ENCODE measurements around the gene AMDHD1.

Gene AMDHD1

GRCh38 chr12:95943330-95943842, at the start of gene AMDHD1:
Gene AMDHD1 (plus strand): TSS chr12:95943331. CDS start chr12:95943399, 68 bp downstream.
- peak; percentile 60 for DNase-seq

DNA sequence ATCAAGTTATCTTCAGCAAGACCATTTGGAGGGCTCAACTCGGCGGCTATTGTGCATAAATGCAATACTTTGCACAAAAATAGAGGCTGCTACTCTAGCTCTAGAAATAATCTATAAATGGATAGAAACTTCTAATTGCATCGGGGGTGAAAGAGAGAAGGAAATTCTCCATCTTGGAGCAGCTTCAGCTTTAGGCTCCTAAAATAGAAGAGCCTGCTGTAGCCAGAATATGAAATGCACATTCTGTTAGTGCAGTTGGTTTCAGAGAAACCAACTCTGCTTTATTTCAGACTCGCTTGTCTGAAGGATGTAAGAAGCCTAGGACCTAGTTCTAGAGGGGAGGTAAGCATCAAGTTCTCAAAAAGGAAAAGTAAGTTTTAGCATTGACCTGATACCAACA, 46.3 kb upstream of the AMDHD1 start:
- DNase-seq = no peak

DNA sequence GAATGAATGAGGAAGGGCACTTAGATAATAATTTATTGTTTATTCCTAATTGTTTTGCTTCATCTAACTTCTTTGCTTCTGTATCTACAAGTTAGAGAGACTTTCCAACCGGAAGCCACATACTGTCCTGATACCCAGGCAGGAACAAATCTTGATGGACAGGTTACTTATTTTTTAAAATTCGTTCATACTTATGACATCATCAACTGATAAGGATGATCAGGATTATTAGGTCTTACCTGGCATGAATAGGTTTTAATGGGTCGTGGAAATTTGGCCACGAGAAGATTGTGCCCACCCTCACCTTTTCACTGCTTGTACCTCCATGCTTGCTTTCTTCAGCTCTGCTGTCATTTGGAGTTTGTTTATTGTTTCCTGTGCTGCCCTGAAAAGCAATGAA, 45.0 kb upstream of the AMDHD1 start:
- no peak for DNase-seq

DNA sequence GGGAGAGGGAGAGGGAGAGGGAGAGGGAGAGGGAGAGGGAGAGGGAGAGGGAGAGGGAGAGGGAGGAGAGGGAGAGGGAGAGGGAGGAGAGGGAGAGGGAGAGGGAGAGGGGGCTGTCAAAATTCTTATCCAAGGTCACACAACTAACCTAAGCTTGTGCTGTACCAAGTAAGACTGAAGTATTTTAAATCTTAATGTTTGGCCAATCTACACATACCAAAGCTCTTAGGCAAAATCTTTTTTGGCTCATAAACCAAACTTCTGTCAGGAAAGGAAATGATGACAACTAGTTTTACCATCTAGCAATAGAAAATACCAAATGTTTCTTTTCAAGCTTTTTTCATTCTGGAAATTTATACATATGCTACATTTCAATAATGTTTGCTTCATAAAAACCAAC, 34.6 kb upstream of the AMDHD1 start:
- DNase-seq = no peak

GRCh38 chr12:95909871-95910270, 33.3 kb upstream of the AMDHD1 start:
- DNase-seq = no peak

- peak; percentile 38 for DNase-seq
Observed at GRCh38 chr12:95918194-95918993, 24.7 kb upstream of the AMDHD1 start.

DNA sequence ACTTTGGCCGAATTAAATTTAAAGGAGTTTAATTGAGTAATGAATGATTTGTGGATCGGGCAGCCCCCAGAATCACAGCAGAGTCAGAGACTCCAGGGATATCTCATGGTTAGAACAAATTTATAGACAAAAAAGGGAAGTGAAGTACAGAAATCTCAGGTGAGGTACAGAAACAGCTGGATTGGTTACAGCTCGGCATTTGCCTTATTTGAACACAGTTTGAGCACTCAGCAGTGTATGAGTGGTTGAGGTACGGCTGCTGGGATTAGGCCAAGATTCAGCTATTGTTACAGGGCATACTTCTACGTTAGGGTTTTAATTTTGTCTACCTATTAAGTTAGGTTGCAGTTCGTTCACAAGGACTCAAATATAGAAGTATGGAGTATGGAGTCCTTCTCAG, 24.0 kb upstream of the AMDHD1 start:
- DNase-seq = no peak

GRCh38 chr12:95922231-95922630, 20.9 kb upstream of the AMDHD1 start:
- no peak for DNase-seq

GRCh38 chr12:95940514-95940913, 2.6 kb upstream of the AMDHD1 start:
- DNase-seq = no peak

DNA sequence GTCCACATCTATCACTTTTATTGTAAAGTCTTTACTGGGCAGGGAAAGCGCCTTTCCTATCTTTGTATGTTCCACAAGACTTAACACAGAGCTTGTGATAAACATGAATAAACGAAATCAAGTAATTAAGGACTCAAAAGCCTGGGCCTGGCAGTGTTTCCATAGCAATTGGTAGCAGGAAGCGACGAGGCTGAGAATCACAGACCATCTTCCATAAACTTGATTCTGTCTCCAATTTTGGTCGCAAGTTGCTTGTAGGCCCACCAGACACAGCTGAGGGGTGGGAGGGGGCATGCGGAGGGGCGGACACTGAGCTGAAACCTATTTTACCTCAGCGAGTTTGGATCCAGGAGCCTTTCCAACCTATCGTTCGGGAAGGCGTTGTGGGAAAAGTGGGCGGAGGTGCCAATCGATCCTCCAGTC, 1.0 kb upstream of the AMDHD1 start:
- DNase-seq = no peak

DNA sequence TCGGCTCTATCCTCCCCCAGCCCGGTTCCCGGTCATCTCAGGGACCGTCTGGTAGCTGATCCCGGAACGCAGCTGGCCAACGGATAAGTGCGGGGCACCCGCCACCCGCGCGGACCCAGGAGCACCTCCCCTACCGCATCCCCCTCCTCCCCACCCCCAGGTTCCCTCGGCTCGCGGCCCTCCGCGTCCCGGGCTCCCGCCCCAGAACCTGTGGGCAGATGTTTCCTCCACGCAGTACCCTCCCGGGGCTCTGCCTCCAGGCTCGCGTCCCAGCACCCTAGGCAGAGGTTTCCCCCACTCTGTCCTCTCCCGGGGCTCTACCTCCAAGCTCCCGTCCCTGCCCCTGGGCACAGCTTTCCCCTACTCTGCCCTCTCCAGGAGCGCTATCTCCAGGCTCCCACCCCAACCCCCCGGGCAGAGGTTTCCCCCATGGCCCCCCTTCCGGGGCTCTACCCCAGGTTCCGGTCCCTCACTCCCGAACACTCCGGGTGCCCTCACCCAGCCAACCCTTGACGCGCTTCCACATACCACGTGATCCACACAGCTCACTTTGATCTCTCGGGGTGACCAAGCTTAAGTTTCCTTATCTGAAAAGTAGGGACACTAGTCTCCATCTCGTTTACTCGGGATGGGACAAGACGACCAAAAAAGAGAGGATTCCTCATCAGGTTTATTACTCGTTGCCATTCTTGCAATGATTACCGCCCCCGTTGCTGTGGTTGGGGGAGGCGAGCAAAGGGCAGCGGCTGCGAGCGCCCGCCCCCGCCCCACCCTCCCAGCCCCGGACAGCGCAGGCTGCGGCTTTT, 404 bp upstream of the AMDHD1 start, which contains the start of gene CCDC38:
Gene CCDC38, minus strand, starts transcription at position 91 of the 806 bp plus-strand sequence. CDS start 6,105 bp downstream, outside the sequence.
- DNase-seq = peak; percentile 85

- DNase-seq = no peak
Observed at GRCh38 chr12:95944108-95944704, 1.1 kb downstream of the AMDHD1 start.

- no peak for DNase-seq
Observed at GRCh38 chr12:95949477-95950206, 6.5 kb downstream of the AMDHD1 start.

DNA sequence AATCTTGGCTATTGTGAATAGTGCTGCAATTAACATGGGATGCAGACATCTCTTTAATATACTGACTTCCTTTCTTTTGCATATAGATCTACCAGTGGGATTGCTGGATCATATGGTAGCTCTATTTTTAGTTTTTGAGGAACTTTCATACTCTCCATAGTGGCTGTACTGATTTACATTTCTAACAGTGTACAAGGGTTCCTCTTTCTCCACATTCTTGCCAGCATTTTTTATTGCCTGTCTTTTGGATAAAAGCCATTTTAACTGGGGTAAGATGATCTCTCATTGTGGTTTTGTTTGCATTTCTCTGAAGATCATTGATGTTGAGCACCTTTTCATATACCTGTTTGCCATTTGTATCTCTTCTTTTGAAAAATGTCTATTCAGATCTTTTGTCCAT, 8.4 kb downstream of the AMDHD1 start:
- DNase-seq = no peak

- no peak for DNase-seq
Observed at GRCh38 chr12:95953000-95953399, 9.9 kb downstream of the AMDHD1 start.

DNA sequence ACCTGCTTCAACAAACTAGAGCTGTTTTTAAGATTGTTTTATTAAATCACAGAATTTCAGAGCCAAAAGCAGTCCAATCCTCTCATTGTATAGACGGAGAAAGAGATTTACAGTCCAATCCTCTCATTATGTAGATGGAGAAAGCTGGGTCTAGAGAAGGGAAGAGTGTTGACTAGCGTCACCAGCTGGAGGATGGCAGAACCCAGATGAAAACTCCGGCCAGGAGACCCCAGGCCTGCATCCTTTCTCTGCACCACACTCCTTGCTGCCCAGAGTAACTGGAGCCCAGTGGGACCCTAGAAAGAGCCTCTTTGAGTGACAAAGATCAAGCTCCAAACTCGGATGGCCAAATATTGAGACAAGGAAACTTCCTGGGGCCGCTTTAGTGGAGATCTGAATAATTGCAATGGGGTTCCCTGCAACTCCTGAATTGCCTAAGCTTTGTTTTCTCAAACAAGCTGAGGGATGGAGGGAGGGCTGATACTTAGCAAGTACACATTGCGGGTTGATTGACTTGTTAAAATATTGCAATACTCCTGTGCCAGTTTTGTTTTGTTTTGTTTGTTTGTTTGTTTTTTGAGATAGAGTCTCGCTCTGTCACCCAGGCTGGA, 12.5 kb downstream of the AMDHD1 start:
- DNase-seq = no peak

GRCh38 chr12:95956557-95957145, 13.5 kb downstream of the AMDHD1 start:
- no peak for DNase-seq

- no peak for DNase-seq
Observed at GRCh38 chr12:95959107-95959506, 16.0 kb downstream of the AMDHD1 start.

- no peak for DNase-seq
Observed at GRCh38 chr12:95960241-95960640, 17.1 kb downstream of the AMDHD1 start.

- DNase-seq = no peak
Observed at GRCh38 chr12:95962222-95962621, 19.1 kb downstream of the AMDHD1 start.

GRCh38 chr12:95963096-95963495, 20.0 kb downstream of the AMDHD1 start:
- no peak for DNase-seq

All from activated naive CD4-positive, alpha-beta T cell treated with Interleukin-2 at 50 U/mL for 16 hours (primary cell).